WERI-Rb-1 (cell line): ENCODE measurements around the gene DUSP22.

ENCODE experiments used
- DNase-seq: peaks from one replicate; pipeline ENCODE4 v3.0.0-alpha.2; 2020
- H3K27ac ChIP-seq: fragments of 250-450 bp; sonication (Bioruptor Pico); 2 replicates; pipeline ENCODE4 v1.5.1; 2020; ENCODE audit warnings: mild to moderate bottlenecking, moderate library complexity
- H3K27me3 ChIP-seq: fragments of 250-450 bp; sonication (Bioruptor Pico); 2 replicates; pipeline ENCODE4 v1.5.1; 2021; ENCODE audit warnings: mild to moderate bottlenecking, low read depth, moderate library complexity; ENCODE audit not compliant: insufficient read depth, severe bottlenecking
- H3K36me3 ChIP-seq: fragments of 250-450 bp; sonication (Bioruptor Pico); 2 replicates; pipeline ENCODE4 v1.5.1; 2020; ENCODE audit warnings: mild to moderate bottlenecking, moderate library complexity
- H3K4me3 ChIP-seq: 2 replicates; pipeline ENCODE4 v1.5.1; 2011; ENCODE audit warnings: low read depth, mild to moderate bottlenecking, control low read depth, low read length
- H3K9me3 ChIP-seq: fragments of 250-450 bp; sonication (Bioruptor Pico); 2 replicates; pipeline ENCODE4 v1.5.1; 2021; ENCODE audit warnings: mild to moderate bottlenecking, moderate library complexity; ENCODE audit not compliant: severe bottlenecking
- TF ChIP-seq, protein P1 (sequence below): IDR thresholded peaks from 2 replicates; pipeline ENCODE4 v1.5.1; 2011; ENCODE audit warnings: low read depth, mild to moderate bottlenecking, control low read depth, inconsistent platforms, low read length

DUSP22 gene

DNA sequence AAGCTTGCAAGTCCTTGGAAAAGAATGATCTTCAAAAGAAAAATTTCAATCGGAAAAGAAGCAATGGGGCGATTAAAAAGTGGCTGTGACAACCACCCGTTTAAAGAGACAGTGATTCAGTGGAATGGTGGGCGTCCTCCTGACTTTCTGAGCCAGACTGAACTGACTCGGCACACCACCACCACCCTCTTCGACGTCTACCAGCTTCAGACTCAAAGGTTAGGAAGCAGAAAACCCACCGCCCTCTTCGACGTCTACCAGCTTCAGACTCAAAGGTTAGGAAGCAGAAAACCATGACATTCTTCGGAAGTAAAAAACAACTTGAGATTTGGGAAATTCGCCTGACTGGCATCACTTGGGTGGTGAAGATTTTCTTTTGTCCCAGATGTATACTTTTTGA is 71.0 kb downstream of the DUSP22 start:
- Histone ChIP-seq H3K27me3 (peaks cover 69% of the 10 kb centered on the region), H3K27ac (no peak overlapping the region), H3K9me3 (peaks cover 7% of the 10 kb centered on the region), H3K36me3 (no peaks in the 10 kb centered on the region), H3K4me3 (no peak overlapping the region)
- TF ChIP-seq, protein P1, sequence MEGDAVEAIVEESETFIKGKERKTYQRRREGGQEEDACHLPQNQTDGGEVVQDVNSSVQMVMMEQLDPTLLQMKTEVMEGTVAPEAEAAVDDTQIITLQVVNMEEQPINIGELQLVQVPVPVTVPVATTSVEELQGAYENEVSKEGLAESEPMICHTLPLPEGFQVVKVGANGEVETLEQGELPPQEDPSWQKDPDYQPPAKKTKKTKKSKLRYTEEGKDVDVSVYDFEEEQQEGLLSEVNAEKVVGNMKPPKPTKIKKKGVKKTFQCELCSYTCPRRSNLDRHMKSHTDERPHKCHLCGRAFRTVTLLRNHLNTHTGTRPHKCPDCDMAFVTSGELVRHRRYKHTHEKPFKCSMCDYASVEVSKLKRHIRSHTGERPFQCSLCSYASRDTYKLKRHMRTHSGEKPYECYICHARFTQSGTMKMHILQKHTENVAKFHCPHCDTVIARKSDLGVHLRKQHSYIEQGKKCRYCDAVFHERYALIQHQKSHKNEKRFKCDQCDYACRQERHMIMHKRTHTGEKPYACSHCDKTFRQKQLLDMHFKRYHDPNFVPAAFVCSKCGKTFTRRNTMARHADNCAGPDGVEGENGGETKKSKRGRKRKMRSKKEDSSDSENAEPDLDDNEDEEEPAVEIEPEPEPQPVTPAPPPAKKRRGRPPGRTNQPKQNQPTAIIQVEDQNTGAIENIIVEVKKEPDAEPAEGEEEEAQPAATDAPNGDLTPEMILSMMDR: no peak
- no peak for DNase-seq

DNA sequence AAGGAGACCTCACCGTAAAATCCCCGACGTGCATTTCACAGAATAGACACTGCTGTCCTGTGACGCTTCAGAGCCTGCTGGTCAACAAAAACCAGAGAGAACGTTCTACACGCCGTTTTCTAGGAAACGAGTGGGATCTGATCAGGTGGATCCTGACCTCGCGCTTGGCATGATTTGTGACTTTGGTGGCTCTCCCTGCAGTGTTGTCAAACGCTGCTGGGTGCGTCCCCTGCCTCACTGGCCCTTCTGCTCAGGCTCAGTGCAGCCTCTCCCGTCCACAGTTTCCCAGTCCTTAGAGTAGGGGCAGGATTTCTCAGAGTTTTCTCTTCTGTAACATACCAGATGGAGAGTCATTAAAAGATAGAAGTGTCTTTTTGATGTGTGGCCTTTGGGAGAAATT is 71.6 kb downstream of the DUSP22 start:
- Histone ChIP-seq H3K4me3 (no peak overlapping the region), H3K27me3 (peaks cover 72% of the 10 kb centered on the region), H3K27ac (no peak overlapping the region), H3K9me3 (peaks cover 7% of the 10 kb centered on the region), H3K36me3 (no peaks in the 10 kb centered on the region)
- TF ChIP-seq, protein P1: no peak
- no peak for DNase-seq

DNA sequence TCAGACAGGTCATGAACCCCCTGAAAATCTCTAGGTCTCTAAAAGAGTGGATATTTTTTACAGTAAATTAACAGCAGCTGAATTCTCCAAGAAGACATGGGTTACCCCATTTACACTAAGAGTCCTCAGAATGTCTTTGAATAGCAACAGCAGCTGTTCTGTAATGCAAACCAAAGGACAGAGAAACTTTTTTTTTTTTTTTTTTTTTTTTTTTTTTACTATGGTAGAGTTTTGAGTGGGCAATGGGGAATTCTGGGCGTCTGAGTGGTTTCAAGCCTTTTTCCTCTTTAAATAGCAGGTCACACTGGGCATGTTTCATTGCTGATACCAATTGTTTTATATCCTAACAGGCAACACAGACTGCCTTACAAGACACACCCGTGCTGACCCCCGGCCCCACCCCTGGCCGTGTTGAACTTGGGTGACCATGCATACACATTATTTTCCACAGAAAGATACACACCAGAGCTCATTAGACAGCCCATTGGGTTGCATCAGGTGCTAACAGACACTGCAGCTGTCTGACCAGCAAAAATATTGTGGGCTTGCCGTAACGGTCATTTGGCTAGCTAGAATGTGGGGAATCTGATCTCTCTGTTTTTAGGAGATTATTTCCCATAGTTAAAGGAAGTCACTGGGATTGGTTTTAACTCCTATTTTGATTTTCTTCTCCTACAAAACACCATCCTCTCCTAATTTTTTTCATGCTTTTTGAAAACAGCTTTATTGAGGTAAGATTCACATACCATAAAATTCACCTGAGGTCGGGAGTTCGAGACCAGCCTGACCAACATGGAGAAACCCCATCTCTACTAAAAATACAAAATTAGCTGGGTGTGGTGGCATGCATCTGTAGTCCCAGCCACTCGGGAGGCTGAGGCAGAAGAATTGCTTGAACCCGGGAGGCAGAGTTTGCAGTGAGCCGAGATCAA is 72.6 kb downstream of the DUSP22 start:
- Histone ChIP-seq H3K4me3 (no peak overlapping the region), H3K27me3 (peaks cover 80% of the 10 kb centered on the region), H3K36me3 (no peaks in the 10 kb centered on the region), H3K27ac (no peak overlapping the region), H3K9me3 (peaks cover 7% of the 10 kb centered on the region)
- no peak for DNase-seq
- TF ChIP-seq, protein P1: no peak

DNA sequence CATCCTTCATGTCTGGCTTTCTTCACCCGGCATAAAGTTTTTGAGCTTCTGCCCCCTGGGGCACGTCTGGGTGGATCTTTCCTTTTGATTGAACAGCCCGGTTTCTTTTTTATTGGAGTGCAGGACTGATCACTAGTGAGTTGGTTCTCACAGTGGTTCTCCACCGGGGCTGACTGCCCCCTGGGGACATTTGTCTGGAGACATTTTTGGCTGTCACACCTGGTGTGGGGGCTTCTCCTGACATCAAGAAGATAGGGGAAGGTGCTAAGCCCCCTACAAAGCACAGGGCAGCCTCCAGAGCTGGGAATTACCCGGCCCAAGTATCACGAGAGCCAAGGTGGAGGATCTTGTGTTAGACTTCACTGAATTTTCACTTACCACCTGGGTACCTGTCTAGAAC is 73.5 kb downstream of the DUSP22 start:
- H3K36me3 ChIP-seq: no peaks in the 10 kb centered on the region
- H3K4me3 ChIP-seq: no peak overlapping the region
- TF ChIP-seq, protein P1: no peak
- DNase-seq: no peak
- no peak overlapping the region for H3K27ac ChIP-seq
- peaks cover 7% of the 10 kb centered on the region for H3K9me3 ChIP-seq
- H3K27me3 ChIP-seq: peaks cover 81% of the 10 kb centered on the region

DNA sequence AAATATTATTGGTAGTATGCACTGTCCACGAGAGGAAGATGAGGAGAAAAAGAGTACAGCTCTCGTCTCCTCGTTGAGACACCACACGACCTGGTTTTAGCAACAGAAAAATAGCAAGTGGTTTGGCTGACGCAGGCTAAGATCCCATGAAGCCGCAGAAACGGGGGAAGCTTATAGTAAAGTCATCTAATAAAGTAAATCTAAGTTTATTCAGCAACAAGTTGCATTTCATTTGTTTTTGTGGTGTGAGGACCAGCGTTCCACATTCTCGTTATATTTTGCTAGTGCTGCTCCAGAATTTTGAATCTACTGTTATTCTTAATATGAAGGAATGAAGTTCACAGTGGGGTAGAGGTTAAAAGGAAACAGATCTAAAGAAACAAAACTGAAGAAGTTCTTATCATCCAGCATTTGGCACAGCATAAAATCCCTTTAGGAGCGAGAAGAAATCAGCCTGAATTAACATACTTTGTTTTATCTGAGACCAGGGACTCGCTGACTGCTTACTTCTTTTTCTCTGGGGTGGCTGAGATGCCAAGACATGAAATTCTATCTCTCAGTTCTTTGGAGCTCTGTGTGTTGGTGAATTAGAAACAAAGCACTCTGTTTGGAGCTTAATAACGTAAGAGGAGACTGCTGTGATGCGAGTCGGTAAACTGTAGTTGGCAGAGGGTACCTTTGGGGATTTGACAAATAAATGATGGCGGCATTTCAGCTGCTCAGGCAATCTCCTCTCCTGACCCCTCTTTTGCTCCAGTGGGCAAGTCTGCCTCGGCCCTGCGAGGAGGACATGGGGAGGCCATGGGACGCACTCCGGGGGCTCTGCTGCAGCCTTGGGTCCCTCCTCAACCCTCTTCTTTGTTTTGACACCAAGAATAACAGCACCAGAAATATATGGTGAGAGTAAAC is 74.4 kb downstream of the DUSP22 start:
- Histone ChIP-seq H3K4me3 (no peak overlapping the region), H3K9me3 (peaks cover 7% of the 10 kb centered on the region), H3K27ac (no peak overlapping the region), H3K36me3 (no peaks in the 10 kb centered on the region), H3K27me3 (peaks cover 73% of the 10 kb centered on the region)
- no peak for DNase-seq
- TF ChIP-seq, protein P1: no peak
